Activated gamma-delta T cell treated with Interleukin-2 at 50 U/mL for 16 hours (primary cell): Measurements from ENCODE around the gene BABAM2.

ENCODE experiments used
- DNase-seq: peaks from one replicate; pipeline ENCODE4 v3.0.0-alpha.2; 2020

Gene BABAM2

GRCh38 chr2:28135324-28135723 lies 244.8 kb downstream of the BABAM2 start:
- no peak for DNase-seq

- DNase-seq, result no peak
Observed at GRCh38 chr2:28135799-28136198, 245.3 kb downstream of the BABAM2 start.

GRCh38 chr2:28136556-28136955 lies 246.0 kb downstream of the BABAM2 start:
- no peak for DNase-seq

GRCh38 chr2:28137221-28137620 lies 246.7 kb downstream of the BABAM2 start:
- DNase-seq, result no peak

- no peak for DNase-seq
Observed at GRCh38 chr2:28142386-28142785, 251.9 kb downstream of the BABAM2 start.

GRCh38 chr2:28148000-28148399 lies 257.5 kb downstream of the BABAM2 start:
- no peak for DNase-seq

GRCh38 chr2:28148566-28148965 lies 258.0 kb downstream of the BABAM2 start:
- no peak for DNase-seq

GRCh38 chr2:28150236-28150915 lies 259.8 kb downstream of the BABAM2 start:
- no peak for DNase-seq

GRCh38 chr2:28150994-28151393 lies 260.5 kb downstream of the BABAM2 start:
- no peak for DNase-seq

- no peak for DNase-seq
Observed at GRCh38 chr2:28152585-28153280, 262.2 kb downstream of the BABAM2 start.

GRCh38 chr2:28153851-28154250 lies 263.3 kb downstream of the BABAM2 start:
- no peak for DNase-seq

GRCh38 chr2:28155086-28155485 lies 264.6 kb downstream of the BABAM2 start:
- DNase-seq, result no peak

GRCh38 chr2:28155627-28156026 lies 265.1 kb downstream of the BABAM2 start:
- DNase-seq, result no peak

- DNase-seq, result no peak
Observed at GRCh38 chr2:28158791-28159190, 268.3 kb downstream of the BABAM2 start.

- no peak for DNase-seq
Observed at GRCh38 chr2:28160986-28161425, 270.5 kb downstream of the BABAM2 start.

GRCh38 chr2:28161466-28161865 lies 270.9 kb downstream of the BABAM2 start:
- no peak for DNase-seq

GRCh38 chr2:28162564-28162963 lies 272.0 kb downstream of the BABAM2 start:
- no peak for DNase-seq

- no peak for DNase-seq
Observed at GRCh38 chr2:28163028-28163427, 272.5 kb downstream of the BABAM2 start.

GRCh38 chr2:28163627-28164279 lies 273.2 kb downstream of the BABAM2 start:
- no peak for DNase-seq

GRCh38 chr2:28164280-28164801 lies 273.8 kb downstream of the BABAM2 start:
- DNase-seq, result no peak

- no peak for DNase-seq
Observed at GRCh38 chr2:28165087-28165635, 274.6 kb downstream of the BABAM2 start.

- DNase-seq, result no peak
Observed at GRCh38 chr2:28166956-28167355, 276.4 kb downstream of the BABAM2 start.

GRCh38 chr2:28168376-28168775 lies 277.8 kb downstream of the BABAM2 start:
- DNase-seq, result no peak

- DNase-seq, result no peak
Observed at GRCh38 chr2:28169492-28169891, 279.0 kb downstream of the BABAM2 start.
